Gastroesophageal sphincter (tissue), 4 donors: ENCODE data around the gene APMAP. TPM values are rescaled to one million over a fixed set of nuclear protein-coding genes. Genes with fewer than 3 reads are reported as not detected.
A peak's percentile ranks its signal among the peaks of the same experiment; 100 is the strongest.

Source experiments
- ATAC-seq: fragments of 150-250 bp; one replicate; pipeline ENCODE4 v1.9.1; 2016; ENCODE audit warnings: mild to moderate bottlenecking, moderate library complexity
- H3K27ac ChIP-seq, 4 donors: fragments of 200-600 bp; sonication (generic) in 3 of 4; 1 replicate in 3 of 4; 2 replicates in 1 of 4; pipeline ENCODE4 v1.5.1; 2016 to 2019
- H3K27me3 ChIP-seq: fragments of 200-600 bp; sonication (generic); one replicate; pipeline ENCODE4 v1.5.1; 2019
- H3K36me3 ChIP-seq, 2 donors: fragments of 200-600 bp; sonication (generic); one replicate each; pipeline ENCODE4 v1.5.1; 2019; ENCODE audit warnings: control low read depth in 1 of 2
- H3K4me1 ChIP-seq, 3 donors: fragments of 200-600 bp; sonication (generic); 1 replicate in 2 of 3; 2 replicates in 1 of 3; pipeline ENCODE4 v1.5.1; 2016 to 2019; ENCODE audit warnings: control low read depth in 2 of 3
- H3K4me3 ChIP-seq, 2 donors: fragments of 200-600 bp; sonication (generic); one replicate each; pipeline ENCODE4 v1.5.1; 2019; ENCODE audit warnings: mild to moderate bottlenecking in 1 of 2, moderate library complexity in 1 of 2
- H3K9me3 ChIP-seq, 3 donors: fragments of 200-600 bp; sonication (generic); one replicate each; pipeline ENCODE4 v1.5.1; 2017 to 2019; ENCODE audit warnings: control low read depth in 2 of 3
- EP300 ChIP-seq: sonication (generic); formaldehyde crosslinking; IDR thresholded peaks from one replicate; pipeline ENCODE4 v1.6.1; 2017; ENCODE audit warnings: antibody characterized with exemption, mild to moderate bottlenecking
- POLR2A ChIP-seq, 2 donors: fragments of 450-650 bp; IDR thresholded peaks; one replicate each; pipeline ENCODE4 v1.6.1; 2017; ENCODE audit warnings: antibody characterized with exemption in 2 of 2, mild to moderate bottlenecking in 2 of 2, moderate library complexity in 1 of 2
- POLR2AphosphoS5 ChIP-seq: sonication (generic); formaldehyde crosslinking; IDR thresholded peaks from one replicate; pipeline ENCODE4 v1.6.1; 2017; ENCODE audit warnings: antibody characterized with exemption
- WGBS, 2 donors: methylation state at CpG; one replicate each; pipeline ENCODE4 v1.1.5; 2018; ENCODE audit warnings: low coverage in 1 of 2; 5-methylcytosine and 5-hydroxymethylcytosine counted together
- total RNA-seq, 4 donors: library from RNA; depleted of rRNA; stranded (reverse); fragments of >200 nt; gene quantifications; one replicate each; pipeline ENCODE4 v1.1.0, GENCODE V29; 2016
- TF ChIP-seq, protein P1 (sequence below), 4 experiments: fragments of 200-600 bp in 2 of 4; fragments of 450-650 bp in 2 of 4; sonication (generic) in 1 of 4; IDR thresholded peaks; one replicate each; pipeline ENCODE4 v1.5.1; 2017 to 2019; ENCODE audit warnings: antibody characterized with exemption in 4 of 4, mild to moderate bottlenecking in 2 of 4, moderate library complexity in 2 of 4

Gene APMAP
- total RNA-seq, 4 donors from 2014 or later: 24.3 to 46.8 (median 35.9) TPM

DNA sequence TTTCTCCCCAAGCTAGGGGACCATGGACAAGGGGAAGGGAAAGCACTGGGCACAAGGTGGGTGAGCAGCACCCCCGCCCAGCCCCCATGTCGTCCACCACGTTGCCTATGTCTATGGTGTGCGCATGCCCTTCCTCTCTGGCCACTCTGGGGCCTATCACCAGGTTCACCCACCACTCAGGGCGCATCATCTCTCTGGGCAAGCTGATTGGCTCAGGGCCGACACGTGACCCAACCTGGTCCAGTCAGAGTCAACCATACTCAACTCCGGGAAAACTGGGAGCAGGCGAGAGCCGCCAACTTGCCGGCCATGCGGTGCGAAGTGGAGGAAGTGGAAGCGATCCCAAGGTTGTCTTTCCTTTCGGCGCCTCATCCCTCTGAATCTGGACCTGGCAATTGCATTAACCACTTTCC lies 39.5 kb upstream of the APMAP start:
- no peak for ATAC-seq
- Histone ChIP-seq H3K4me3 (no peak overlapping the region), H3K4me1 (peaks cover 6 to 73% (median 47%) of the 10 kb centered on the region in 3 donors), H3K27ac (peak overlapping the region in 3 of 4 donors; percentile 82 to 88 (median 86)), H3K9me3 (no peaks in the 10 kb centered on the region), H3K36me3 (peaks cover 0 to 17% of the 10 kb centered on the region in 2 donors), H3K27me3 (no peaks in the 10 kb centered on the region)
- TF ChIP-seq EP300 (no peak), POLR2AphosphoS5 (no peak)
- TF ChIP-seq, protein P1, sequence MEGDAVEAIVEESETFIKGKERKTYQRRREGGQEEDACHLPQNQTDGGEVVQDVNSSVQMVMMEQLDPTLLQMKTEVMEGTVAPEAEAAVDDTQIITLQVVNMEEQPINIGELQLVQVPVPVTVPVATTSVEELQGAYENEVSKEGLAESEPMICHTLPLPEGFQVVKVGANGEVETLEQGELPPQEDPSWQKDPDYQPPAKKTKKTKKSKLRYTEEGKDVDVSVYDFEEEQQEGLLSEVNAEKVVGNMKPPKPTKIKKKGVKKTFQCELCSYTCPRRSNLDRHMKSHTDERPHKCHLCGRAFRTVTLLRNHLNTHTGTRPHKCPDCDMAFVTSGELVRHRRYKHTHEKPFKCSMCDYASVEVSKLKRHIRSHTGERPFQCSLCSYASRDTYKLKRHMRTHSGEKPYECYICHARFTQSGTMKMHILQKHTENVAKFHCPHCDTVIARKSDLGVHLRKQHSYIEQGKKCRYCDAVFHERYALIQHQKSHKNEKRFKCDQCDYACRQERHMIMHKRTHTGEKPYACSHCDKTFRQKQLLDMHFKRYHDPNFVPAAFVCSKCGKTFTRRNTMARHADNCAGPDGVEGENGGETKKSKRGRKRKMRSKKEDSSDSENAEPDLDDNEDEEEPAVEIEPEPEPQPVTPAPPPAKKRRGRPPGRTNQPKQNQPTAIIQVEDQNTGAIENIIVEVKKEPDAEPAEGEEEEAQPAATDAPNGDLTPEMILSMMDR (IDR thresholded peaks at IDR 0.05): no peak
- 90% methylated on average over 9 of the region's 16 CpGs; no CpG with 5 or more reads in 1 of the 2 donors for WGBS, 2 donors

DNA sequence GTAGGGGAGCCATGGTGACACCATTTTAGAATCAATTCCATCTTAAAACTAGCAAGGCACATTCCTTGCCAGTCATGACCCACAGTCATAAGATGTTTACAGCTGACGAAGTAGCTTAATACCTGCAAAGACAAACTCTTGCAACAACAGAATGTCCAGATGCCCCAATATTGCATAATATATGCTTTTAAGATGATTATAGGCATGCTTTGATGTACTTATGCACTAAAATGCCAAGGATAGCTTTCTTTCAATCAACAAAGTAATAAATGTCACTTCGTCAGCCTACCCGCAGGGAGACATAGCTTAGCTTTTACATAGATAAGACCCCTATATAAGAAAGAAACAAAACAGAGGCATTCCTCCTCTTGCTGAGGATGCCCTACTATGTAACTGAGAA lies 38.7 kb upstream of the APMAP start:
- H3K27me3 ChIP-seq: no peaks in the 10 kb centered on the region
- H3K4me1 ChIP-seq: peaks cover 6 to 71% (median 40%) of the 10 kb centered on the region in 3 donors
- TF ChIP-seq, protein P1 (IDR thresholded peaks at IDR 0.05): no peak
- TF ChIP-seq POLR2A (IDR thresholded peaks at IDR 0.05) (no peak), POLR2AphosphoS5 (no peak), EP300 (no peak)
- no peaks in the 10 kb centered on the region for H3K9me3 ChIP-seq
- H3K36me3 ChIP-seq: peaks cover 0 to 17% of the 10 kb centered on the region in 2 donors
- 63 to 78% methylated on average over 2 to 3 of the region's 3 CpGs for WGBS, 2 donors
- H3K4me3 ChIP-seq: no peak overlapping the region
- H3K27ac ChIP-seq: peak overlapping the region in 2 of 4 donors; percentile 82 to 86
- ATAC-seq: no peak

DNA sequence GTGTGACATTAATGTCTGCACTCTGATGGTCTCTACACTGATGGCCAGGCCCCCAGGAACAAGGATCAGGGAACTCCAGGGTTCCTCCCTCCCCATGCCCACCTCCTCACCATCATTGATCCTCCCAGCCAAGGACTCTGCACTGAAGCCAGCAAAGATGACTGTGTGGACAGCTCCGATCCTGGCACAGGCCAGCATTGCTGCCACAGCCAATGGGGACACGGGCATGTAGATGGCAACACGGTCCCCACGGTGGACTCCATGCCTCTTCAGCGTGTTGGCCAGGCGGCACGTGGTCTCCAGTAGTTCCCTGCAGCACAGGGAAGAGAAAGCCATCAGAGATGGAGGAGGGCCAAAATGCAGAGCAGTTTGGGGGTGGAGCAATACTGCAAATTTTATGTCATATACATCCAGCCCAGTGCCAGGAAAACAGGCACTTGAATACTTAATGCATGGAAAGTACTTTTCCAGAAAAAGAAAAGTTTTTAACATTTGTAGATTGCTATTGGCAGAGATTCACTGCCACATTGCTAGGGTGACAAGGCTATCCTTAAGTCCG lies 38.2 kb upstream of the APMAP start:
- TF ChIP-seq POLR2A (IDR thresholded peaks at IDR 0.05) (no peak), POLR2AphosphoS5 (no peak), EP300 (no peak)
- TF ChIP-seq, protein P1 (IDR thresholded peaks at IDR 0.05): no peak
- ATAC-seq: no peak
- Histone ChIP-seq H3K27me3 (no peaks in the 10 kb centered on the region), H3K4me3 (no peak overlapping the region), H3K27ac (peak overlapping the region in 1 of 4 donors; percentile 82), H3K4me1 (peaks cover 6 to 66% (median 35%) of the 10 kb centered on the region in 3 donors), H3K36me3 (peaks cover 0 to 20% of the 10 kb centered on the region in 2 donors), H3K9me3 (no peaks in the 10 kb centered on the region)
- 86 to 92% methylated on average over 1 of the region's 8 CpGs for WGBS, 2 donors

DNA sequence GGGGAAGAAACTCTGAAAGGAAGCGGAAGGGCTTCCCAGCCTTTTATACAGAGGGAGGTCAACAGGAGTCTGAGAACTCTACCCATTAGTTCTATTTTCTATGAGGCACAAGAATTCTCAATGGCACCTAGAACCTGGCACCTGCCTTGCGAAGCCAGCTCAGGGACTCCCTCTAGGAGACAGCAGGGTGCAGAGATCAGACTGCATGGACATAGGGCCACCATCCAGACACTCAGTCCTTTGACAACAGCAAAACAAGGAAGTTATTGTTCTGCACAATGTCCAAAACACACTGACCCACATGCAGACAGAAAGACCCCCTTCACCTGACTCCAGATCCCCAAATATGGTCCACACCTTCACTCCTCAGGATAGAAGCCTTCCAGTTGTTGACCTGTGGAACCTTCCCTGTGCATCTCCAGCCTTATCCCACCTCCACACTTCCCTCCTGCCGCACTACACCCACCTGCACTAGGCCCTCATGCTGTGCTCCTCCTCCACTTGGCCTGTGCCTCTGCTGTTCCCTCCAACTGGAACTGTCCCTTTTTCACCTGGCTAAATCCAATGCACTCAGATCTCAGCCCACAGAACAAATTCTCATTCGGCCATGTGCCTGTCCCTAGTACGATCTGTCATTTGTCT lies 37.6 kb upstream of the APMAP start:
- no peak overlapping the region for H3K27ac ChIP-seq
- no peaks in the 10 kb centered on the region for H3K27me3 ChIP-seq
- H3K36me3 ChIP-seq: peaks cover 0 to 20% of the 10 kb centered on the region in 2 donors
- H3K4me1 ChIP-seq: peaks cover 6 to 60% (median 30%) of the 10 kb centered on the region in 3 donors
- H3K4me3 ChIP-seq: no peak overlapping the region
- 97% methylated on average over 4 to 5 of the region's 5 CpGs for WGBS, 2 donors
- no peak for ATAC-seq
- H3K9me3 ChIP-seq: no peaks in the 10 kb centered on the region
- no peak for TF ChIP-seq POLR2AphosphoS5
- no peak for TF ChIP-seq POLR2A (IDR thresholded peaks at IDR 0.05)
- no peak for TF ChIP-seq EP300
- TF ChIP-seq, protein P1 (IDR thresholded peaks at IDR 0.05): no peak
